NCI-H446 (cell line): Measurements from ENCODE around the gene MMP2.

Experiments
- DNase-seq, 2 experiments: peaks; one replicate each; lab custom pipeline; 2025; lab: John Stamatoyannopoulos, UW

The MMP2 gene

DNA sequence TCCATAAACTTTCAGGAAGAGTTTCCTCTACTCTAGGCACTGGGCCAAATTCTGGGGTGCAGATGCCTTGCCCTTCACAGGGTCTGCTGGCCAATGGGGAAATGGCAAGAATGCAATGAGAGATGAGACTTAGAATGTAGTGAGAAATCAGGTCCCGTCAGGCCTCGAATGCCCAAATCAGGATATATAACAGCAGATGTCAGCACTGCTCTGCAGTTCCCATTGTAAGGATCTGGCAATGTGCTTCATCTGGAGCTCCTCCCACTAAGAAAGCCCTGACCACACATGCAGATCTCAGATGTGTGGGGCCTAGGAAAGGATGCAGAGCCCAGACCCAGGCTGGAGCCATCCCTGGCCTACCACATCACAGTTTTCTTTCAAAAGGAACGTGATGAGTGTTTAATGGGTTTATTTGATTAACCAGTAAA, 16.0 kb downstream of the MMP2 start:
- peak in 1 of 2 experiments; percentile 59 for DNase-seq

DNA sequence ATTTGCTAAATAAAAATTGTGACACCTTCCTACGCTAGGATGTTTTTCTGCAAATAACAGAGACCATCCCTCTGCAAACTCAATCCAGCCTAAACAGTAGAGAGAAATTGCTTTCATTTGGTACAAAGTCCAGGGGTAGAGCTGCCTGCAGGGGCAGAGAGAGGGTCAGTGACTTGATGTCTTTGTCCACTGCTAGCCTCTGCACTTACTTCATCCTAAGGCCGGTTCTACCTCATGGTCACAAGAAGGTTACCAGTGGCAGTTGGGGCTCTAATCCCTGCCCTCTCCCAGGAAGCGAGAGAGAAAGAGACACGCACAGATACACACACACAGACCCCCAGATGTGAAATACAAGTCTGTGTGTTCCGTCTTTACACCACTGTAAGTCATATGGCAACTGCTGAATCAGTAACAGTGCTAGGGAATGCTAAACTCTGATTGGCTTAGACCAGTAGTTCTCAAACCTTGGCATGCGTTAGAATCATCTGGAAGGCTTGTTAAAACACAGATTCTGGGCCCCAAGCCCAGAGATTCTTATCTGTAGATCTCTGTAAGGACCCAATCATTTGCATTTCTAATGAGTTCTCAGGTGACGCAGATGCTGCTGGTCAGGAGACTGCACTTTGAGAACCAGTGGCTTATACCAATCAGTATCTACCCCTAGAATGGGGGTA, 16.8 kb downstream of the MMP2 start:
- no peak for DNase-seq

DNA sequence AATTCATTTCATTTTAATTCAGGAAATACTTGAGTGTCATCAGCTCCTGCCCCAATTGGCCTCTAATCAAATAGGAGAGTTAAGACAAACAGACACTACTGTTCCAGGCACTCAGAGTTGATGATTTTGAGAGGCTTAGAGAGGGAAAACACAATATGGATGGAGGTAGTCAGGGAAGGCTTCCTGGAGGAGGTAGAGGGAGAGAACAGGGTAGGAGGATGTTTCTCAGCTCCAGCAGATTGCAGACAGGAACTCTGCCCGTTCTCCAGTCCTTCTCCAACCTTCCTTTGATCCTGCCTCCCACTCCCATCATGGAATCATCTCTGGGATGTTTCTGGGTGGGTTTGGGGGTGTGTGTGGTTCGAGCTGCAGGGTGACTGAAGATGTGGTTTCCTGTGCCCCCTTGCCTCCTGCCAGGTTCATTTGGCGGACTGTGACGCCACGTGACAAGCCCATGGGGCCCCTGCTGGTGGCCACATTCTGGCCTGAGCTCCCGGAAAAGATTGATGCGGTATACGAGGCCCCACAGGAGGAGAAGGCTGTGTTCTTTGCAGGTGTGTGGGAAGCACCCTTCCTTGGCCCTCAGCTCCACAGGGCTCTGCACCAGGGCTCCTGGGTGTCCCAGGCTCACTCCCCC, 17.6 kb downstream of the MMP2 start:
- DNase-seq: no peak

DNA sequence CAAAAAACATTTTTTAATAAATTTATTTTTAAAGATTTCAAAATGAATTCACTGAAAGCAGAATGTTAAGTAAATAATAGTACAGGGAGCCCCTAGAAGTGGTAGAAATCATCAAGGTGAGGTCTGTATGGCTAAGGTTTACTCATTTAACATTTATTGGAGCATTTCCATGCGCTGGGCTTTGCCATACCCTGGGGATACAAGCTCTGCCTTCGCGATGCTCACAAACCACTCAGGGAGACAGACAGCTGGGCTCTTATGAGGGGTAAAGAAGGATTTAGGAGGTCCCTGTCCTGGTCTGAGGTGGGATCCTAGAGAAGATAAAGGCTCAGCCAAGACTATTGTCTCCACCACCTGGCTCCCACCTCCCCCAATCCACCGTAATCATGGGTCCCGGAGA, 18.6 kb downstream of the MMP2 start:
- DNase-seq: no peak

DNA sequence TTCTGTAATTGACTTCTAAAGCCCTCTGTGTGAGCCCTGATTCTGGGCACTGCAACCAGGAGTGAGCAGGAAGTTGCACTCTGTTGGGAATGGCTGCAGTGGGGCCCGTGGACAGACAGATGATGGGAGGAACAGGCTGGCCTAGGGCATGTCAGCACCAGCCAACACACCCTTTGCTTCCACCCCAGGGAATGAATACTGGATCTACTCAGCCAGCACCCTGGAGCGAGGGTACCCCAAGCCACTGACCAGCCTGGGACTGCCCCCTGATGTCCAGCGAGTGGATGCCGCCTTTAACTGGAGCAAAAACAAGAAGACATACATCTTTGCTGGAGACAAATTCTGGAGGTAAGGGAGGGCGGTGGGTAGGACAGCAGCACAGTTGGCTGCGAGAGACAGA, 19.1 kb downstream of the MMP2 start:
- DNase-seq: no peak

DNA sequence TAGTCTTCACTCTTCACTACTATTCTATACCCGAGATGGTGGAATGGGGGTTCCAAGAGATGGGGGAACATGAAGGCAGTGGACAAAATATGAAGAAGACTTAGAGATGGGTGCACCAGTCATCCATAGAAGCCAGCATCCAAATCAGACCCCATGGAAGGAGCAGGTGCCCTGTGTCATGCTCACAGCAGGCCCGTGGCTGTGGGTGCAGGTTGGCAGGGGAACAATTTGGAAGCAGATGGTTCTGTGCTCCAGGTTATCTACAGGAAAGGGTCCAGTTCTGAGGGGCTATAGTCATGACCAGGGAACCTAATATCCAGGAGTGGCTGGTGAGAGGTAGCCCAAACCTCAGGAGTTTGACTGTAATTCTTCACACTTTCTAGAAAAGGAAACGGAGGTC, 20.3 kb downstream of the MMP2 start:
- DNase-seq: no peak

DNA sequence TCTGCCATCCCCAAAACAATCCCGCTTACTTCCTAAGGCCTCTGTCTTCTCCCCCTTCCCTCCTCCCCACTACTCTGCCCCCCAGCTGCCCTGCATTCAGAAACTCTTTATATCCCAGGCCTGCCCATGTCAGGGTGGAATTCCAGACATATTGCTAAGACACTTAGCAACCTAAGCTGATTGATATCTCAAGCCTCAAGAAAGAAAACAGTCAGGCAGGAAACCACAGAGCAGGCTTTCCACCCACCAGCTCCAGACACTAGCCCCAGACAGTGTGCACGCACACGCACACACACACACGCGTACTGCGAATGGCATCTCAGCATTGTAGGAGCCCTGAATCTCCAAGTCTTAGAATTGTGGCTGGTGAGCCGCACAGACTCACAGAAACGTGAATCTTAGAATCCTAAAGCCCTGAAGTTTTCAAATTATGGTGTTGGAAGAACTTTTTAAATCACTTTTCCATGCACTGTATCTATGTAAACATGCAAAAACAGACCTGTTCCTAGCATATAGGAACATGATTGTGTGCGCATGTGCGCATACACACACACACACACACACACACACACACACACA, 21.0 kb downstream of the MMP2 start:
- DNase-seq: no peak

DNA sequence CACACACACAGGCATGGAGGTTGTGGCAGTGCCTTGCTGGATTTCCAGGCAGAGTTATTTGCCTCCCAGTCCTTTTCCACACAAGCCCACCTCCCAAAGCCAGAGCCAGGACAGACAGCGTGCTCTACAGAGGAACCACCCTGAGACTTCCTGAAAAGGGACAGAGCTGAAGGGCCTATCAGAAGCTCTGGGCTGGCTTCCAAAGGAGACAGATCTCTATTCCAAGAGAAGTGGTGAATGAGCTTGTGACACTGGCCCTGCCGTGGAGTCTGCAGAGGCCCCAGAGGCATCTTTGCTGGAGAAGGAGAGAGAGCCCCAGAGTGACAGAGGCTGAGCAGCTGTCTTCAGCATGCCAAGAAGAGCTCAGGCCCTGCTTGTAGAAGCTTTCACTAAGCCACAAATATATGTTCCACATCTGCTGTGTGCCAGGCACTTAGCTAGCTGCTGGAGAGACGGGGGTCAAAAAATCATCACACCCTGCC, 21.6 kb downstream of the MMP2 start:
- peak in 1 of 2 experiments; percentile 13 for DNase-seq

DNA sequence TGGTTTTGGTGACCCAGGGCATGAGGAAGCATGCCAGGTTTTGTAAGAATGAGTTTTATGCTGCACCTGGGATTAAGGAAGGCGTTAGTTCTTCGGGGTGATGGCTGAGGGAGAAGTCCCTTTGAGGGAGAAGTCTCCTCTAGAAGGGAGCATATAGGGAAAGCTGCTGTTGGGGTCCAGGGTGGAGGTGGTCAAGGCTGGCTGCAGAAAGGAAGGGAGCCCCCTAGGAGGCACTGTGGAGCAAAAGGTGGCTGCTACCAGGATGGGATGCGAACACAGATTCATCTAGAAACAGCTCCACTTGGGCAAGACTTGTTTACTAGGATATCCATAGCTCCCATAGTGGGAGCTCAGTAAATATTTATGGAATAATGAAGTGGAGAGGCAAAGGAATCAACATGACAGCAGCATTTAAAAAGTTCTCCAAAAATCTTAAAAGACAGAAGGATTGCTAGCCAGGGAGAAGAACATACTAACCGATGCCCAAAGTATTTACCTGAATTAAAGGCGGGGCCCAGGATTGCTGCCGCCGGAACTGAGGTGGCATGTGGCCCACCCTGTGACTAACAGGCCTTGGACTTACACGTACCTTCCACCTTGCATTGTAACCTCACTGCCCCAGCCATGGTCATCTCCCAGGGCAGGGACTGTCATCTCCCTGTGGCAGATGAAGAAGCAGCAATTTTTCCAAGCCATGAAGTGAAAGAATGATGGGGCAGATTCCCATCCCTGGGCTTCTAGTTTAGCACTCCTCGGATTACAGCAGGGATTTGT, 22.7 kb downstream of the MMP2 start:
- no peak for DNase-seq

DNA sequence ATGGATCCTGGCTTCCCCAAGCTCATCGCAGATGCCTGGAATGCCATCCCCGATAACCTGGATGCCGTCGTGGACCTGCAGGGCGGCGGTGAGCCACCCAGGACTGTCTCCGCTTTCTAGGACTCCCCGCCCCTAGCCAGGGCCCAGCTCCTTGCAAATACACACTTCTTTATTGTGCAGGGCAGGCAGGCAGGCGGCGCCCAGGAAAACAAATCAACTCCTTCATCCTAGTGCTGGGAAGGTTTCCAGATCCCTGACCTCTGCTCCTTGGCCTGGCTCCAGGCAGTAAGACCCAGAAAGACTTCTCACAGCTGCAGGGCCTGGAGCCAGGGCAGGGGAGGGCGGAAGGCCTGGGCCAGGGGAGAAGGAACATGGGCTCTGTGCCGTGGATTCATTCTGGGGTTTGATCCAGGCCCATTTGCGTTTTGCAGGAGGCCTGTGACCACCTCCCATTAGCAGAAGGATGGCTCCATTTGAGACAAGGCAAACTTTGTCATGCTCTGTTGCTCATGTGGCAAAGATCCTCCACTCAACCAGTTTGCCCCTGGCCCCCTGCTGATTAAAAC, 23.9 kb downstream of the MMP2 start:
- DNase-seq: peak; percentile 77 to 92

DNA sequence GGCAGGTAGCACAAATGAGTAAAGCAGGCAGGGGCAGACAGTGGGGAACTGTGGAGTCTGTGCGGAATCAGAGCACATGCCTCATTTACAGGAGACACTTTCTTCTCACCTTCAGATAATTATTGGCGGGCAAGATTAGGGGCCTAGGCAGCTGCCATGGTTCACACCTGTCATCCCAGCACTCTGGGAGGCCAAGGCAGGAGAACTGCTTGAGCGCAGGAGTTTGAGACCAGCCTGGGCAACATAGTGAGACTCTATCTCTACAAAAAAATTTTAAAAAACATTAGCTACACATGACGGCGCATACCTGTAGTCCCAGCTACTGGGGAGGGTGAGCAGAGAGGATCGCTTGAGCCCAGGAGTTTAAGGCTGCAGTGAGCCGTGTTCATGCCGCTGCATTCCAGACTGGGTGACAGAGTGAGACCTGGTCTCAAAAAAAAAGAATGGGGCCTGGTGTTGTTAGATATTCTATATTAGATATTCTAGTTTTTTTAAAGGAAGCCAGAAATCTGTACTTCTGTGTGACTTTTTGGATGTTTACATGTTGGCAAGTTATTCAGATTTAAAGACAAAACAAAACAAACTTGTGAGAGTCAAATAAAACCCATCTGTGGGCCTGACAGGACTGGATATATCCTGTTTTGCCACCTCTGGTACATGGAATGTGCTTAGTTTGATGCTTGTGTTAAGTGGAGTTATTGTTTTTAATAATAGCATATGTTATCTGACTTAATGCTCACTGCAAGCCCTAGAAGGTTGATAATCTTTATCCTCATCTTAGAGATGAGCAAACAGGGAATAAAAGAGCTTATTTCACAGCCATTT, 24.9 kb downstream of the MMP2 start:
- DNase-seq: no peak

DNA sequence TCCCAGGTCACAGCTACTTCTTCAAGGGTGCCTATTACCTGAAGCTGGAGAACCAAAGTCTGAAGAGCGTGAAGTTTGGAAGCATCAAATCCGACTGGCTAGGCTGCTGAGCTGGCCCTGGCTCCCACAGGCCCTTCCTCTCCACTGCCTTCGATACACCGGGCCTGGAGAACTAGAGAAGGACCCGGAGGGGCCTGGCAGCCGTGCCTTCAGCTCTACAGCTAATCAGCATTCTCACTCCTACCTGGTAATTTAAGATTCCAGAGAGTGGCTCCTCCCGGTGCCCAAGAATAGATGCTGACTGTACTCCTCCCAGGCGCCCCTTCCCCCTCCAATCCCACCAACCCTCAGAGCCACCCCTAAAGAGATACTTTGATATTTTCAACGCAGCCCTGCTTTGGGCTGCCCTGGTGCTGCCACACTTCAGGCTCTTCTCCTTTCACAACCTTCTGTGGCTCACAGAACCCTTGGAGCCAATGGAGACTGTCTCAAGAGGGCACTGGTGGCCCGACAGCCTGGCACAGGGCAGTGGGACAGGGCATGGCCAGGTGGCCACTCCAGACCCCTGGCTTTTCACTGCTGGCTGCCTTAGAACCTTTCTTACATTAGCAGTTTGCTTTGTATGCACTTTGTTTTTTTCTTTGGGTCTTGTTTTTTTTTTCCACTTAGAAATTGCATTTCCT, 26.5 kb downstream of the MMP2 start:
- no peak for DNase-seq

DNA sequence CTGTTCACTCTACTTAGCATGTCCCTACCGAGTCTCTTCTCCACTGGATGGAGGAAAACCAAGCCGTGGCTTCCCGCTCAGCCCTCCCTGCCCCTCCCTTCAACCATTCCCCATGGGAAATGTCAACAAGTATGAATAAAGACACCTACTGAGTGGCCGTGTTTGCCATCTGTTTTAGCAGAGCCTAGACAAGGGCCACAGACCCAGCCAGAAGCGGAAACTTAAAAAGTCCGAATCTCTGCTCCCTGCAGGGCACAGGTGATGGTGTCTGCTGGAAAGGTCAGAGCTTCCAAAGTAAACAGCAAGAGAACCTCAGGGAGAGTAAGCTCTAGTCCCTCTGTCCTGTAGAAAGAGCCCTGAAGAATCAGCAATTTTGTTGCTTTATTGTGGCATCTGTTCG, 27.1 kb downstream of the MMP2 start:
- DNase-seq: no peak

DNA sequence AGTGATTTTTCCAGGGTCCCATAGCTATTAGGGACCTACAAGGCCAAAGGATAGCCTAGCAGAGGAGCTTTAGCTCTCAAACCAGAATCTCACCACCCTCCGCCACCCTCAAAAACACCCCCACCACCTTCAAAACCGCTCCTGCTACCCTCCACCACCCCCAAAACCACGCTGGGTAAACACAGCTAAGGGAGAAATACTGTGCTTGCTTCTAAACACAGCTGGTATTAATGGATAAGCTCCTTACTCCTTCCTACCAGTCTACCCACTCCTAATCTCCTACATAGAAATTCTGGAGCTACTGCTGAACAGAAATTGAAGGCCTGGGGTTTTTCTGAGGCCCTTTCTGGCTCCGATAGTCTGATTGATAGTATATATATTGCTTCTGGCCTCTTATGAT, 27.7 kb downstream of the MMP2 start:
- DNase-seq: no peak

DNA sequence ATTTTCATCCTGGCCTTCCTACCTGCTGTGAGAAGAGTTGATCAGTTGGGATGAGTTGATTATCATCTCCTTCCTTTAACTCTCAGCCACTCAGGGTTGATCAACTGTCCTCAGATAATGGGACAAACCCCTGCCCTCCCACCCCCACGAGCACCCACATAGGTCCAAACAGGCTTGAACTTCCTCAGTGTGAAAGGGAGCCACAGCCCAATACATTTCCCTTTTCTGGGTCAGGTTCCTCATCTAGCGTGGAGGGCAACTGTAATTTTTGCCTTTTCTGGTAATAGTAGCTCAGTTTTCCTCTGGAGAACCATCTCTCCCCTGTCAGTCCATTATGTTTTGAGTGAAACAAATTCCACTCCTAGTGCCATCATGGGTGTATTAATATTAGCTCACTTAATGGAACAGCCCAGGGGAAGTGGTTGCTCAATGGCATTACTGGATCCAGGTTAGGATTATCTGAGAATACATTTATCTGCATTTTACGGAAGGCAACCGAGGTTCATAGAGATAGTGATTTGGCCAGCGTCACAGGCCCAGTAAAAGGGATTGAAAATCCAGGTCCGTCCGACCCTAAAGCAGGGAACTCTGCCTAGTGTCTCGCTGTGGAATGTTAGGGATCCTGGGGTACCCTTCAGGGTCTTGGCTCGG, 29.4 kb downstream of the MMP2 start:
- no peak for DNase-seq

DNA sequence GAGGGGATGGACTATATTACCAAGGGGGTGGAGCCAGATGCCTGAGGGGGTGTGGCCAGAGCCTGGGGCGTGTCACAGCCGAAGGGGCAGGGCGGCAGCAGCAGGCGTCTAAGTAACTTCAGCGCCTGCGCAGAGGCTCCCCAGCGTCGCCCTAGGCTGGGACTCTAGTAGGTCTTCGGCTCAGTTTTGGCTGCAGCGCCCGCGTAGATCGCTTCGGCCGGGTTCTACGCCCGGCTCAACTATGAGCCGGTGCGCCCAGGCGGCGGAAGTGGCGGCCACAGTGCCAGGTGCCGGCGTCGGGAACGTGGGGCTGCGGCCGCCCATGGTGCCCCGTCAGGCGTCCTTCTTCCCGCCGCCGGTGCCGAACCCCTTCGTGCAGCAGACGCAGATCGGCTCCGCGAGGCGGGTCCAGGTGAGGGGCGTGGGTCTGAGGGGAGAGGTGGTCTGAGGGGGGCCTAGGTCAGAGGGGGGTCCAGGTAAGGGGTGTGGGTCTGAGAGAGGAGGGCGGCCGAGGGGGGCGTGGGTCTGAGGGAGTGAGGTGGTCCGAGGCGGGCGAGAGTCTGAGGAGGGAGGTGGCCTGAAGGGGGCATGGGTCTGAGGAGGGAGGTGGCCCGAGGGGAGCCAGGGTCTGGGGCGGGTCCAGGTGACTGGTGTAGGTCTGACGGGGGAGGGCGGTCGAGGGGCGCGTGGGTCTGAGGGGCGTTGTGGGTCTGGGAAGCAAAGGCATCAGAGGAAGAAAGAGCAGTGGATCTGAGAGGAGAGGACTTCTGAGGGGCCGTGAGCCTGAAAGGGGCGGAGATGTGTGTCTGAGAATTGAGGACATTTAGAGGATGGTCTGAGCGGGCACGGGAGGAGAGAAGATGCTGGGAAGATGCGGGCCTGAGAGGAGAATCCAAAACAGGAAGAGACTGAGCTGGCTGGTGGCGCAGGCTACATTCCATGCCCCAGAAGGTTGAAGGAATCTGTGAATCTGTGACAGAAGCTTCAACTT, 30.2 kb downstream of the MMP2 start, which contains the start of gene LPCAT2:
Gene LPCAT2, plus strand, starts transcription at position 132 of the 991 bp plus-strand sequence. Its CDS starts 110 bp downstream, at position 242.
- peak in 1 of 2 experiments; percentile 39 for DNase-seq

DNA sequence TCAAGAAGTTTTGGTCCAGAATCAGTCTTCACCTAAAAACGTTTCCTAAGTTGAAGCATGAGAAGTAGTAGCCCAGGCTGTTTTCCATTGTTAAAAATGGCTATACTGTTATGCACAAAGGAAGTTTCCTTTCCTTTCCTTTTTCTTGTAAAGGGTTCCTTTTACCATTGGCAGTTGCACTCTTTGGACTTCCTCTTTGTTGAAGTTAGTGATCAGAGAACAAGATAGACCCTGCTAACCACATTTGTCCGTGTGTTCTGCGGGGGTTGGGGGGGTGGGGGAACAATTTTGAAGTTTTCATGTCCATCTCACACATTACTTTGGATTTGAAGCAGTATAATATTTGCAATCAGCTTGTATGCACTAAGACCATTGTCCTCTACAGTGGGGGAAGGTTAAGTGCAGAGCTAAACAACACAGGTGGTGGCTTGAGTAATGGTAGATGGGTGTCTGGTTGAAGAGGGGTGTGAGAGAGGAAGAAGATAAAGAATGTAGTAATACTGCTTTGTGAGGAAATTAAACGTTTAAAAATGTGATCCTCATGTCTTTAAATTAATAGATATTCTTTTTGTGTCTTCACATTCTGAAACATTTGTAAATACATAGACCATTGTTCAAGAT, 31.3 kb downstream of the MMP2 start:
- no peak for DNase-seq

DNA sequence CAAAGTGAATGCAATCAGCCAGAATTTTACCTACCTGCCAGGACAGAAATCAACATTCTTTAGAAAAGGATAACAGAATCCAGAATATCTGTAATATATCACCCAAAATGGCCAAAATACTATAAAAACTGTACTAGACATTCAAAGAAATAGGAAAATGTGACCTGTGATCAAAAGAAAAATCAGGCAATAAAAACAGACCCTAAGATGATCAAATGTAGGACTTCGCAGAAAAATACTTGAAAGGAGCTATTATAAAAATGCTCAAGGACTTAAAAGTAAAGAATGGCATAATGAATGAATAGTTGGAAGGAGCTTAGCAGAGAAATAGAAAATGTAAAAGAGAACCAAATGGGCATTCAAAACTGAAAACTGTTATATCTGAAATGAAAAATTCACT, 33.9 kb downstream of the MMP2 start:
- DNase-seq: no peak
